Stimulated activated CD4-positive, alpha-beta T cell treated with anti-CD3 and anti-CD28 coated beads, Interleukin-4, amount 100 ng/mL, for 24 hours (primary cell): ENCODE data around the gene DCAF17.
"Not testable (repeated sequence)": the region's sequence is repeated elsewhere in the genome, so short reads cannot be mapped to it uniquely, and the experiment has no call there.

Experiments used
- DNase-seq: peaks from one replicate; pipeline ENCODE4 v3.0.0-alpha.2; 2020

Gene DCAF17

GRCh38 chr2:171460537-171460936 lies 26.5 kb downstream of the DCAF17 start:
- DNase-seq: no peak

- no peak for DNase-seq
Measured at GRCh38 chr2:171469176-171469575, 35.1 kb downstream of the DCAF17 start.

GRCh38 chr2:171470129-171470528 lies 36.1 kb downstream of the DCAF17 start:
- DNase-seq: no peak

GRCh38 chr2:171475979-171476378 lies 42.0 kb downstream of the DCAF17 start:
- DNase-seq: no peak

DNA sequence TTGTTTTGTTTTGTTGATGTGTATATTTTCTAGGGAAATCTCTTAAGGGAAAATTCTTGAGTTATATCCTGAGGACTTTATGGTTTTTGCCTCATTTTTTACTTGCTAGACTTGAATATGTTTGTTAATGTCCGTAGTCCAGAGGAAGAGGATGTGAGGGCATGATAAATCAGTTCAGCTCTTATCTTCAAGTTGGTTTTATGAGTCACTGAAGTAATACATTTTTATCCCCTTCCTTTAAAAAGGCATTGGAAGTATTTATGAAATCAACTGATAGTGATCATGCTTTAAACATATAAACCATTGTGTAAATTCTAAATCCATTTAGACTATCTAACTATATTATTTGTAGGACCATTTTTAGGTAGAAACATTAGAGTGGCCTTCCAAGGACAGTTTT lies 44.3 kb downstream of the DCAF17 start:
- DNase-seq: no peak

DNA sequence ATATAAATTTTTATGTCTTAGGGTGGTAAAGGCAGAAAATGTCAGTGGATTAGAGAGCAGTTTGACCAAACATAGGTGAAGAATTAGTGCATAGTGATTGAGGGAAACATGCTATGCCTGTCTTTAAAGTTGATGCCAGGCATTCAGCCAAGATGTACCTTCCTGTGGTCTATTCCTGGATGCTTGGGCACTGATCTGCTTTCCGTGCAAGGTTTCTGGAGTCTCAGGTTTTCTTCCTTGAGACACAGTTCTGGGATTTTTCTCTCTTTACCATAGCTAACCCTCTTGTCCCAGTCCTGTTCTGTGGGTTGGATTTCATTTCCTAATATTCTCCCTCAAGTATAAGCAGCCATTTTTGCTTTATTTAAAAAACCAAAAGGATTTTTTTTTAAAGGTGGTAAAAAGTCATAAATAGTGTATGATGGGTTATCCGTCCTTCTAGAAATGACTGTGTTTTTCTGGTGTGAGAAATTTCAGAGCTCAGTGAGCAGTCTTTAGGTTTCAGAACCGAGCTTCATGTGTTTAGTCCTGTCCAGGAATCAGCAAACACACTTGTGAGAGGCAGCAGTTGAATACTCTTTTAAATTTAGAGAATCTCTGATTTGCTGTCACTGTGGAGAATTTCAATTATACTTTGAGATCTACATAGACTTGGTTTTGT lies 45.3 kb downstream of the DCAF17 start:
- DNase-seq: no peak

GRCh38 chr2:171480908-171481307 lies 46.9 kb downstream of the DCAF17 start:
- DNase-seq: no peak

DNA sequence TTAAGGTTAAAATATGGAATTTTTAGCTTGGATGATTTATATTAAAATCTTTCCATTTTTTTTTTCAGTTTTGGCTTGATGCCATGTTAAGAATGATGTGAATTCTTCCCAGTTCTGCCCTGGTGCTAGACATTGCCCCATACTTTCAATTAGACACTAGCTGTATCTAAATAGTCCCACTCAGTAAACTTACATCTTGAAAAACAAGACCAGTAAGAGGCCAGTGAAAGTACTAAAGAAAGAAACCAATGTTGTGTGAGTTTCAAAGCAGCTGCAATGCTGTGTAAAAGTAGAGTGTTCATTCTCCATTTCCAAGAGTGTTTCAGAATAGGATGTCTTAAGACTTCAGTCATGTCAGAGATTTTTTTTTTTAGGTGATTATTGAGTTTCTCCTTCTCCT lies 48.3 kb downstream of the DCAF17 start:
- DNase-seq: no peak

DNA sequence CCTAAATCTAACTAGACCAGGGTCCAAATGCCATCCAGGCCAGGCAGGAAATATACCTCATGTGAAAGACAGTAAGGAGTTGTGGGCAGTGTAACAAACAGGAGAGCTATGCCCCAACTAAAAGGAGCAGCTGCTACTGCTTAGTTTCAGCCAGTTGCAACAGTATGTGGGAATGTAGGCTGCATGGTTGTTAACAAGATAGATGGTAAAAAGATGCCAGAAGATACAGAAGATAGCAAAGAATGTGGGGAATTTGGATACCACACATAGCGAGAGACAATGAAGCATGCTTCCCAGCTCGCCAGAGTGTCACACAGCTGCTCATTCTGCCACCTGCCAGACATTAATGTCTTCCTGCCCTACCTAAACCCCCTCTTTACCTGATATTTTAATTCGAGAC lies 48.9 kb downstream of the DCAF17 start:
- no peak for DNase-seq

DNA sequence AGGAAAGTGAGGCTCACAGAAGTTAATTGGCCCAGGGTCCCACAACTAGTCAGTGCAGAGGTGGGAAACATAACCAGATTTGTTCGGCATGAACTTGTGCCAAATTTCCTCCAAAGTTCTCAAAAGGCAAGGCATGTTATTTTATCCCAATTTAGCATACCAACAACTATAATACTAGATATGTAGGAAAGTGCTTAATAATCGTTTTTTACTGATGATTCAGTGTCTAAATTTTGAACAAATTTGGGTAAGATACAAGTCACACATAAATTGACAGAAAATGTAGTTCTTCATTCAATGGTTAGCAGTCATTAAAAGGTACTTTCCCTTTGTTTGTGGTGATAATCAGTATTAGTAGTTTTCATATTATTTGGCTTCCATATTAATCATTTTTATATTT lies 49.8 kb downstream of the DCAF17 start:
- DNase-seq: no peak

- no peak for DNase-seq
Measured at GRCh38 chr2:171485116-171485515, 51.1 kb downstream of the DCAF17 start.

GRCh38 chr2:171487201-171487600 lies 53.2 kb downstream of the DCAF17 start:
- no peak for DNase-seq

- no peak for DNase-seq
Measured at GRCh38 chr2:171487803-171488259, 53.8 kb downstream of the DCAF17 start.

GRCh38 chr2:171490577-171490976 lies 56.6 kb downstream of the DCAF17 start:
- DNase-seq: no peak

DNA sequence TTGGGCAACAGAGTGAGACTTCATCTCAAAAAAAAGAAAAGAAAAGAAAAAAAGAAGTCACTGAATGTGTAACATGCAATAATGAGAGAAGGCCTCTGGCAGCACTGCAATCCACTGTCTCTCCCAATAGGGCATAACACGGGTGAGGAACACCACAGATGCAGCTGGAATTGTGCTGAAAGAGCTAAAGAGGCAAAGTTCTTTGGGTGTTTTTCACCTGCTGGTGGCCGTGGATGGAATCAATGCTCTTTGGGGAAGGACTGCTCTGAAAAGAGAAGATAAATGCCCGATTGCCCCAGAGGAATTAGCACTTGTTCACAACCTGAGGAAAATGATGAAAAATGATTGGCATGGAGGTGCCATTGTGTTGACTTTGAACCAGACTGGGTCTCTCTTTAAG lies 57.3 kb downstream of the DCAF17 start:
- no peak for DNase-seq

GRCh38 chr2:171492664-171493063 lies 58.6 kb downstream of the DCAF17 start:
- DNase-seq: no peak

DNA sequence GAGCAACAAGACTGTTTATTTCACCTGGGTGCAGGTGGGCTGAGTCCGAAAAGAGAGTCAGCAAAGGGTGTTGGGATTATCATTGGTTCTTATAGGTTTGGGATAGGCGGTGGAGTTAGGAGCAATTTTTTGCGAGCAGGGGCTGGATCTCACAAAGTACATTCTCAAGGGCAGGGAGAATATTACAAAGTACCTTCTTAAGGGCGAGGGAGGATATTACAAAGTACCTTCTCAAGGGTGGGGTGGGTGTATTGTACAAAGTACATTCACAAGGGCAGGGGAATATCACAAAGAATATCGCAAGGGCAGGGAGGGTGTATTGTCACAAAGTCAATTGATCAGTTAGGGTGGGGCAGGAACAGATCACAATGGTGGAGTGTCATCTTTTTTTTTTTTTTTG lies 63.6 kb downstream of the DCAF17 start:
- not testable (repeated sequence) for DNase-seq

GRCh38 chr2:171505374-171505773 lies 71.3 kb downstream of the DCAF17 start:
- DNase-seq: no peak

- DNase-seq: peak; percentile 4
Measured at GRCh38 chr2:171509945-171510731, 76.1 kb downstream of the DCAF17 start.

DNA sequence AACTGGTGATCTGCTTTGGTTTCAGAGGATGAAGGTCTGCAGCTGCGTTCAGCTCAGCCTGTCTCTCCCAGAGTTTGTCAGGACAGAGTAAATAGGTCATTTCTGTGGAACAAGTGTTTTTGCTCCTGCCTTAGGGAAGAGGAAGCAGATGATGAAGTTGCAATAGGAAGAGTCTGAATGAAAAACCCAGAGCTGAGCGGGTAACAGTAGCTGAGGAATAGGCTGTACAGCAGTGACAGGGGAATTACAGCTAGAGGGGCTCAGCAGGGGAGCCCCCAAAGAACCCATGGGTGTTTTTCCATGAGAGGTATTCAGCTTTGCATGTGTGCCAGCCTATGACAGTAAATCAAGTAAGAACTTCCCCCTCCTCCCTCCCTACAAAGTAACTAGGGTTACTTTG lies 78.0 kb downstream of the DCAF17 start:
- no peak for DNase-seq

GRCh38 chr2:171512683-171513195 lies 78.7 kb downstream of the DCAF17 start:
- no peak for DNase-seq

DNA sequence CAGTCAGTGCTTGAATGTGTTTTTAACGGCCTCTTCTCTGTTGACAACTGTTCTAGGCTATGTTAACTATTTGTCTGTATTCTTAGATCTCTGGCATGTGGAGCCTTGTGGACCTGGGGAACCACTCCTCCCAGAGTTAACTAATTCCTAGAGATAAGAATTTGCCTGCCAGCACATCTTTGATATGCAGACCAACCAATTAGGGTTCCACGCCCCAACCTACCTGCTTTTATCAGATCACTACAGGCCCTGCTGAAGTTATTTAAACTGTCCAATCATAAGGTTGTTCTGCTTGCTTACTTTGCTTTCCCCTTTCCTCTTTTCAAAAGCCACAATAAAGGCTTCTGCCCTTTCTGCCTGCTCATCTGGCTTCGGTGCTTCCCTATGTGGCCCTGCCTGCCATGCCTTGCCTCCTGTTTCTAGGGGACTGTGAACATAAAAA lies 79.7 kb downstream of the DCAF17 start:
- no peak for DNase-seq

DNA sequence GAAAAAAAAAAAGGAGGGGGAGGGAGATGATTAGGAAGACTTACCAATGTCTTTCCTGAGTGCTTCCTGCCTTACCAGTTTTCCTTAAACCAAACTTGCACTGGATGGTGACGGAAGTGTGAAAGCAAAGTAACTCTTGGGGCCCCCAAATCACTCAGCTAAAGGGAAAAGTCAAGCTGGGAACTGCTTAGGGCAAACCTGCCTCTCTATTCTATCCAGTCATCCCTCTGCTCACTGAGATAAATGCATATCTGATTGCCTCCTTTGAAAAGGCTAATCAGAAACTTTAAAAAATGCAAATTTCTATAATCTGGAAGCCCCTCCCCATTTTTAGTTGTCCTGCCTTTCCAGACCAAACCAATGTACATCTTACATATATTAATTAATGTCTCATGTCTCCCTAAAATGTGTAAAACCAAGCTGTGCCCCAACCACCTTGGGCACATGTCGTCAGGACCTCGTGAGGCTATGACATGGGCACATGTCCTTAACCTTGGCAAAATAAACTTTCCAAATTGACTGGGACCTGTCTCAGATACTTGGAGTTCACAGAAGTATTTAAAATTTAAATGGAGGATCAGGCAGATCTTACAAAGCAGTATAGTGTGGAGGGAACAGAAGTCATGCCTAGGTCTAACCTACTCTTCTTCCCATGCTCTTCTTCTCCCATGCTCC lies 81.0 kb downstream of the DCAF17 start:
- no peak for DNase-seq
